Lower leg skin (tissue), 3 donors: Measurements from ENCODE around the gene PLXNC1.

Source experiments
- POLR2A ChIP-seq, 2 donors: fragments of 450-650 bp; IDR thresholded peaks; one replicate each; pipeline ENCODE4 v1.6.1; 2016 to 2017; ENCODE audit warnings: antibody characterized with exemption in 2 of 2, mild to moderate bottlenecking in 1 of 2, moderate library complexity in 1 of 2
- TF ChIP-seq, protein P1 (sequence below), 3 donors: fragments of 450-650 bp; IDR thresholded peaks; one replicate each; pipeline ENCODE4 v1.5.1; 2016; ENCODE audit warnings: antibody characterized with exemption in 3 of 3, mild to moderate bottlenecking in 3 of 3, moderate library complexity in 2 of 3

DNA sequence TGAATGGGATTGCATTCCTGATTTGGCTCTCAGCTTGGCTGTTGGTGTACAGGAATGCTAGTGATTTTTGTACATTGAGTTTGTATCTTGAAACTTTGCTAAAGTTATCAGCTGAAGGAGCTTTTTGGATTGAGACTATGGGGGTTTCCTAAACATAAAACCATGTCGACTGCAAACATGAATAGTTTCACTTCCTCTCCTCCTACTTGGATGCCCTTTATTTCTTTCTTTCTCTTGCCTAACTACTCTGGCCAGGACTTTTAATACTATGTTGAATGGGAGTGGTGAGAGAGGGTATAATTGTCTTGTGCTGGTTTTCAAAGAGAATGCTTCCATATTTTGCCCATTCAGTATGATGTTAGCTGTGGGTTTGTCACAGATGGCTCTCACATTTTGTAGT, 169.8 kb downstream of the PLXNC1 start:
- TF ChIP-seq, protein P1, sequence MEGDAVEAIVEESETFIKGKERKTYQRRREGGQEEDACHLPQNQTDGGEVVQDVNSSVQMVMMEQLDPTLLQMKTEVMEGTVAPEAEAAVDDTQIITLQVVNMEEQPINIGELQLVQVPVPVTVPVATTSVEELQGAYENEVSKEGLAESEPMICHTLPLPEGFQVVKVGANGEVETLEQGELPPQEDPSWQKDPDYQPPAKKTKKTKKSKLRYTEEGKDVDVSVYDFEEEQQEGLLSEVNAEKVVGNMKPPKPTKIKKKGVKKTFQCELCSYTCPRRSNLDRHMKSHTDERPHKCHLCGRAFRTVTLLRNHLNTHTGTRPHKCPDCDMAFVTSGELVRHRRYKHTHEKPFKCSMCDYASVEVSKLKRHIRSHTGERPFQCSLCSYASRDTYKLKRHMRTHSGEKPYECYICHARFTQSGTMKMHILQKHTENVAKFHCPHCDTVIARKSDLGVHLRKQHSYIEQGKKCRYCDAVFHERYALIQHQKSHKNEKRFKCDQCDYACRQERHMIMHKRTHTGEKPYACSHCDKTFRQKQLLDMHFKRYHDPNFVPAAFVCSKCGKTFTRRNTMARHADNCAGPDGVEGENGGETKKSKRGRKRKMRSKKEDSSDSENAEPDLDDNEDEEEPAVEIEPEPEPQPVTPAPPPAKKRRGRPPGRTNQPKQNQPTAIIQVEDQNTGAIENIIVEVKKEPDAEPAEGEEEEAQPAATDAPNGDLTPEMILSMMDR (IDR thresholded peaks at IDR 0.05), result no peak
- TF ChIP-seq POLR2A (IDR thresholded peaks at IDR 0.05), result no peak
